Fibroblast of lung (primary cell): Measurements from ENCODE around the gene BBLN.

Experiments used
- CTCF ChIP-seq, 2 donors: IDR thresholded peaks in 1 of 2; conservative IDR thresholded peaks in 1 of 2; 1 replicate in 1 of 2; 2 replicates in 1 of 2; pipeline ENCODE4 v1.5.1; 2011 to 2012; ENCODE audit warnings: low read length in 2 of 2, control low read depth in 1 of 2, inconsistent platforms in 1 of 2, low read depth in 1 of 2, mild to moderate bottlenecking in 1 of 2
- EZH2 ChIP-seq: IDR thresholded peaks from 2 replicates; pipeline ENCODE4 v1.5.1; 2012; ENCODE audit warnings: low read length, control low read depth, mild to moderate bottlenecking; ENCODE audit errors: missing control alignments

DNA sequence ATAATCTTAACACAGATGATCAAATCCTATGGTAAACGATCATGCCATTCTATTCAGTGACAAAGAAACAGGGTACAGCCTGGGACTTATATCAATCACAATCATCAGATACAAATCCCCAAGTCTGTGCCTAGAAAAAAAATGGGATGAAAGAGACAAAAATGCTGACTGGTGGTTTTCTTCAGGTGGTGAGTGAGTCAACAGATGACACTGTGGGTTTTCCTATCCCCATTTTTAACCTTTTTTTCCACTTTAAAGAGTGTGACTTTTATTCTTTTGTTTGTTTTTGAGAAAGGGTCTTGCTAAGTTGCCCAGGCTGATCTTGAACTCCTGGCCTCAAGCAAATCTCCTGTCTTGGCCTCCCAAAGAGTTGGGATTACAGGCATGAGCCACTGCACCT lies 28.1 kb downstream of the BBLN start:
- TF ChIP-seq CTCF (conservative IDR thresholded peaks at IDR 0.05 in 1 of 2, IDR thresholded peaks at IDR 0.05 in 1 of 2; ENCODE audit: low read depth in 1 of 2, low read length in 2 of 2): no peak
- no peak for TF ChIP-seq EZH2
